T-helper 22 cell (primary cell): Measurements from ENCODE around the gene PDE3A.
"Not testable (repeated sequence)": the region's sequence is repeated elsewhere in the genome, so short reads cannot be mapped to it uniquely, and the experiment has no call there.

Experiments used
- DNase-seq: peaks from one replicate; pipeline ENCODE4 v3.0.0-alpha.2; 2020; ENCODE audit warnings: low read depth

The PDE3A gene

GRCh38 chr12:20615020-20615419 lies 246.7 kb downstream of the PDE3A start:
- DNase-seq: not testable (repeated sequence)

- no peak for DNase-seq
Observed at GRCh38 chr12:20616093-20616492, 247.8 kb downstream of the PDE3A start.

DNA sequence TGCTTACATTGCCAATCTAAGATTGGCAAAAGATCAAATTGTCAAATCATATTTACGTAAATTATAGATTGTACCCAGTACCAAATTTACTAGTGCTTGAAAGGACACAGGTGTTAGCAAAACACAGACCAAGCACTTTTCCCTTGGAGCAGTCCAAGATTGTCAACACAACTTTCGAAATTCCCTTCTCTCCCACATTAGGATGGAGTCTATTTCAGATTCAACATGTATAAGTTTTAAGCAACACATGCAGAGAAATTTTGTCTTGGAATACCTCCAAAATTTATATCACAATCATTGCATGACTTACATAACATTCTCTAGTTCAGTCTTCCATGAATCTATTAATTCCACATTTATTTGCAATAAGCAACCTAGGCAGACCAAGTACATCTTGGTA lies 251.9 kb downstream of the PDE3A start:
- DNase-seq: no peak

GRCh38 chr12:20624718-20625117 lies 256.4 kb downstream of the PDE3A start:
- DNase-seq: no peak

DNA sequence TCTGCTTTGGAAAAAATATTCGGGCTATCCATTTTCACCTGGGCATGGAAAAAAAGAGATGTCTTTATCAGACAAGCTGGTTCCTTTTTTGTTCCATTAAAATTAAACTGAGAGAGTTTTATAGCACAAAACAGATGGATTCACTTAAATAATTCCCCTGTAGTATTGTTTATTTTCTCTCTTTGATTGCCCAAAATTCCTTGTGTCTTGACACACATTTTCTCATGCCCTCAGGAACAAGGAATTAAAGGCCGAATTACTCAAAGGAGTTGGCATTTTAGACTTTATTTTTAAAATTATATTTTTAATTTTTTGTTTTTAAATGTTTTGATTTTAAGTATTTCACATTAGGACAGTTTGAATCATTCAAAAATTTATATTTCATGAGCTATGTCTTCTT lies 257.2 kb downstream of the PDE3A start:
- DNase-seq: no peak

- no peak for DNase-seq
Observed at GRCh38 chr12:20627001-20627588, 258.8 kb downstream of the PDE3A start.

GRCh38 chr12:20628226-20628787 lies 260.0 kb downstream of the PDE3A start:
- DNase-seq: no peak

- no peak for DNase-seq
Observed at GRCh38 chr12:20628999-20629398, 260.7 kb downstream of the PDE3A start.

DNA sequence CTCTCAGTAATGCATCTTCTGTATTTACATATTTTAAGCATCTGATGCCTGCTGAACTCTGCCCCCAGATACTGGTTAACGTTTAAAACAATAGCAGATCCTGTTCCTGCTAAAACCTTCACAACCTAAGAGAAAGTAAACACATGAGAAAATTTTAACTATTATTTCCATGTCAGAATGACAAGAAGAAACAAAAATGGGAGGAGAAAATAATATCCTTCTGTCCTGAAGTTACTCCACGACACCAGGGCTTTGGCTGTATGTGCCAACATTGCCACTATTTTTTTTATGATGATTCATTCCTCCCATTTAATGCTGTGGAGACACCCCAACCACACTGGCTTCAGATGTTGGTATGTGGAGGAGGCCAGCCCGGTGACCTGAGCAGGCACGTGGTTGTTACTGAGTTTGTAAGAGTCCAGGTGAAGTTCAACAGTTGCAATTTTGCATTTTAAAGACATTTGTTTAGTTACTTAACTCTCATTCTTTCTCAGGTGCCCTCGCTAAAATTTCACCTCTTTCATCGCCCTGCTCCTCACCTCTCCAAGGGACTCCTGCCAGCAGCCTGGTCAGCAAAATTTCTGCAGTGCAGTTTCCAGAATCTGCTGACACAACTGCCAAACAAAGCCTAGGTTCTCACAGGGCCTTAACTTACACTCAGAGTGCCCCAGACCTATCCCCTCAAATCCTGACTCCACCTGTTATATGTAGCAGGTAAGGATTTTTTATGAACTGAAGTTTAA lies 261.2 kb downstream of the PDE3A start:
- DNase-seq: no peak

DNA sequence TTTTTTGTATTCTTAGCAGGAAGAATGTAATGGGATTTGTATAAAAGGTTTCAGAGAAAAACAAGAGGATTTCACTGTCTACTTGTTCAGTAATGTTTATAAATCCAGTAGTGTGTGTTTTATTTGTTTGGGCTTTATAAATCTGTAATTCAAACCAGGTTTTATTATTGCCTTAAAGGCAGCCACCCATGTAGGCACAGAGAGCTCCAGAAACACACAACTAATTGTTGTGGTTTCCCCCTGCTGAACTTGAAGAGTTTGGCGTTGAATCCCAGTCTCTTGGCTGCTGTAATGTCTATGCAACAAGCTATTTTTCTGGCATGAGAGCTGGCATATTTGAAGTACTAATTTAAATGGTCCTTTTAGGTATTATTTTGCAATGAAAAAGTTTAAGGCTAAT lies 263.4 kb downstream of the PDE3A start:
- DNase-seq: no peak

- no peak for DNase-seq
Observed at GRCh38 chr12:20641106-20641505, 272.8 kb downstream of the PDE3A start.

DNA sequence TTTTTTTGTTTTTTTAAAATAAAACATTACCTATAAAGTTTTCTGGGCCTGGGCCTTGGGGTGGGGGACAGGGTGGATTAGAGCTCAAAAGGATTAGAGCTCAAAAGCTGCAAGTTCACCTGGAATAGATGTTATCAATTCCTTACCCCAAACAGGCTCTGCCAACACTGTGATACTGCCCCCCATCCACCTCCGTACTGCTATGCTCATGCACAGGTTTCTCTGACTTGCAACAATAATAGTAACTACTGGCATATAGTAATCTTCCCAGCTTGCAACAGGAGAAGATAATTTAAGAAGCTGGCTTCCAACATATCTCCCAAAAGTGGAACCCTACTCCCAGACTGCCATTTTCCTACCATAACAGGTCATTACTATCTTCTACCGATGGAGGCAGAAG lies 275.5 kb downstream of the PDE3A start:
- no peak for DNase-seq

GRCh38 chr12:20646239-20646827 lies 278.0 kb downstream of the PDE3A start:
- no peak for DNase-seq

DNA sequence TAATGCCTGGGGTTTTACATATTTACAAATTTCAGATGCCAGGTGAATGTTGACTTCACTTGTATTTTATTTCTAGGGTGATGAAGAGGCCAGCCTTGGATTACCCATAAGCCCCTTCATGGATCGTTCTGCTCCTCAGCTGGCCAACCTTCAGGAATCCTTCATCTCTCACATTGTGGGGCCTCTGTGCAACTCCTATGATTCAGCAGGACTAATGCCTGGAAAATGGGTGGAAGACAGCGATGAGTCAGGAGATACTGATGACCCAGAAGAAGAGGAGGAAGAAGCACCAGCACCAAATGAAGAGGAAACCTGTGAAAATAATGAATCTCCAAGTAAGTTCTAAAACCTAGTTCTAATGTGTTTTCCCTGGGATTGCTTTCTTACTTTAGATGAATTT lies 285.5 kb downstream of the PDE3A start:
- DNase-seq: no peak

- DNase-seq: no peak
Observed at GRCh38 chr12:20656600-20656999, 288.3 kb downstream of the PDE3A start.

DNA sequence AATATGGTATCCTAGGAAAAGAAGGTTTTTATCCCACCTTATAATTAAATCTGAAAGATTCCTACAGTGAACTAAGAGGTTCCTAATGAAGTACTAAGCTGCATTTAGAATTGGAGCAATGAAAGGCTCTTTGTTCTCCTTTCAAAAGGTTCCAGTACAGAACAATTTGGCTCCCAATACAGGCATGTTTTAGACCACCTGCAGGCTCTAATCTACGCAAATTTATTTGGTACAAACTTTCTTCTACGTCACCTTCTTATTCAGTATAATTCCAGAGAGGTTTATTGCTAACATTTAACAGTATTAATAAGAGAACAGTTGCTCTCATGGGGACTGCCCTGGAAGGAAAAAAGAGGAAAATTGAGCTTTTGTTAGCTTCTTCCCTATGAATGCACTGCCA lies 289.2 kb downstream of the PDE3A start:
- no peak for DNase-seq

GRCh38 chr12:20681334-20681733 lies 313.0 kb downstream of the PDE3A start:
- DNase-seq: no peak

DNA sequence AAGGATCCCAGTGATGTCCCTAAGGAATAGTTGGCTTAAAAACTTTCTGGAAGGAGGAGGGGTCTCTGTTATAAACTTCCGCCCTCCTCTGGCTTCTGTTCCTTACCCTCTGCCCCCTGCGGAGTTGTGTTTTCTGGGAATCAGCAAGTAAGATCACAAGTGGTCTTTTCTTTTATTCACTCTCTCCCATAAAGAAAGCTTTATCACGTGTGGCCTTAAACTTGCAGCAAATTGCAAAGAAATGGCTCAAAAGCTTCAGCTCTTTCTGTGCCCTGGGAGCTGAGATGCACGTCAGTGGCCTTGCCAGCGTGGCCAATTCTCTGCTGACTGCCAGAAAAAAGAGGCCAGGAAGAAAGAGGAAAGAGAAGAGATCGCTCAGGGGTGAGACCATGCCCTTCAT lies 326.9 kb downstream of the PDE3A start, which contains the start of gene SLCO1C1:
Gene SLCO1C1 (plus strand): TSS at position 101 of the 400 bp plus-strand sequence. CDS start 4,245 bp downstream, outside the sequence.
- DNase-seq: no peak

DNA sequence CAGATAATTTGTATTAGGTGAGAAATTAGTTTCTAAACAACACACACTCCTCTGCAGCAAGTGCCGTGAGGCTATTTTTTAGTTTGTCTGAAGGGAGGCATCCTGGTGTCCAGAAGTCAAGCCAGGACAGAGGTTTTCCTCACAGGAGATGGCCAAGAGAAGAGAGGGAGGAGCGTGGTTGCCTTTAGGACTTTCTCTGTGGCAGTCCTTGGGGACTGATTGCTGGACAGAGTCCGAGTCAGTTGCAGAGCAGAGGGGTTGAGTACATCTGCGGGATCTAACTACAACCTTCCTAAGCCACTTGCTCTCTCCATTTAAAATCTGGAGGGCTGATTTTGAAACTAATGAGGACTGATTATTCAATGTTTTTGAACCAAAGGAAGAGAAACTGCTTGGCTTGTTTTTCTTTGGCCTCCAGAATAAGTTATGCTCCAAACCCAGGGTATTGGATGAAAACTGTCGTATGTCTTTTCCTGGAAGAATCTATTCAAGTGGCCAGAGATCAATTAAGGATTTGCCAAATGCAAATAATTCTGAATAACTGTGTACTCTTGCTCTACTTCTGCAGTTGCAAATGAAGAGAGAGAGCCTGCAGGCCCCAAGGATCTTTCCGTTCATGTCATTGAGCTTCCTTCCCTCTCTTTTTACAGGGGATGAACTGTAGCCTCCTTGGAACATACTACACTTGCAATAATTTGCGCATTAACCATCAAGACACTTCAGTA lies 328.0 kb downstream of the PDE3A start:
- DNase-seq: no peak

- no peak for DNase-seq
Observed at GRCh38 chr12:20701106-20701505, 332.8 kb downstream of the PDE3A start.

DNA sequence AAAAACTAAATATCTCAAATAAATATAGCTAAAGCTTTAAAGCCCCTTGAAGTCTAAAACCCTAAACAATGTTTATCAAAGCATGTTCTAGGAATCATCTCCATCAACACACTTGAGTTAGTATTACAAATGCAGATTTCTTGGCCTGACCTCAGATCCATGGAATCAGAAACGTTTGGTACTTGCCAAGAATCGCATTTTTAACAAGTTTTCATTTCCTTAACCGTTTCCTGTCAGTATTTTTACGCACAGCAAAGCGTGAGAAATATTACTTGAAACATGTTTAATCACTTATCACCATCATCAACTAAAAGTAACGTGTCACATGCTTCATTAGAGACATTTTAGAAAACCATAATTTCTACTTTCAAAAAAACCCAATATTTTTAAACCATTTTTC lies 336.5 kb downstream of the PDE3A start:
- no peak for DNase-seq

- no peak for DNase-seq
Observed at GRCh38 chr12:20711846-20712245, 343.5 kb downstream of the PDE3A start.
